ENCODE results near the gene BTBD9. TPM values are rescaled to one million over a fixed set of nuclear protein-coding genes. Genes with fewer than 3 reads are reported as not detected.

The BTBD9 gene
- total RNA-seq, 1 experiment from 2014 or later, result 4.7 TPM

DNA sequence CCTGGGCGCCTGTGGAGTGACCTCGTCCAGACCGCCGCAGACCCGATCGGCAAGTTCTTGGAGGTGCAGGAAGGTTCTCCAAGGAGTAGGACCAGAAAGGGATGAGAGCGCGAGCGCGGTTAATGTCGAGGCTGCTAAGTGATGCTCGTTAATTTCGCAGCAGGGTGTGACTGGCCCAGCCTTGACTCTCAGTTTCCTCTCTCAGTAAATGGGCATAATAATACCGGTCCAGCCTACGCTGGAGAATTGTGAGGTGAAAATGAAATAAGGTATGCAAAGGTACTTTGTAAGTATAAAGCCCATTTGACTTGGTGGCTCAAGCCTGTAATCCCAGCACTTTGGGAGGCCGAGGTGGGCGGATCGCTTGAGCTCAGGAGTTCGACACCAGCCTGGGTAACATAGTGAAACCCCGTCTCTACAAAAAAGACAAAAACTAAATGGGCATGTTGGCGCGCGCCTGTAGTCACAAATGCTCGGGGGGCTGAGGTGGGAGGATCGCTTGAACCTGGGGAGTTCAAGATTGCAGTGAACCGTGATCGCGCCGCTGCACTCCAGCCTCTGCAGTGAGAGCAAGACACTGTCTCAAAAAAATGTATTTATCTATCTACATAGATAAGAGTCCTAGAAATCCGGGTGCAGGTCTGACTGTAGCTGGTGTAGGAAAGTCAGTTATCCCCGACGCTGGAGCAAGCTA is 634 bp upstream of the BTBD9 start:
- Histone ChIP-seq H3K79me2 (ENCODE audit: low read length) (no peaks in the 10 kb centered on the region), H3K27ac (ENCODE audit: low read length) (no peak overlapping the region), H3K4me1 (ENCODE audit: low read length) (peaks cover 18% of the 10 kb centered on the region), H3K4me2 (ENCODE audit: low read depth, low read length, poor library complexity, severe bottlenecking) (peak overlapping the region; percentile 86), H4K20me1 (ENCODE audit: insufficient read depth, low read depth, low read length) (no peaks in the 10 kb centered on the region), H3K36me3 (ENCODE audit: insufficient read depth, low read length) (no peaks in the 10 kb centered on the region), H3K4me3 (ENCODE audit: low read length) (peak overlapping the region; percentile 91), H2AFZ (ENCODE audit: low read length) (peak overlapping the region; percentile 99), H3K9me3 (ENCODE audit: low read length) (no peaks in the 10 kb centered on the region), H3K9me2 (replicated peaks; ENCODE audit: insufficient read depth, low read length) (no peaks in the 10 kb centered on the region), H3K27me3 (ENCODE audit: low read length) (no peaks in the 10 kb centered on the region), H3K9ac (ENCODE audit: low read length) (peak overlapping the region; percentile 80)
- DNase-seq, result no peak

GRCh38 chr6:38638941-38639497 is 710 bp downstream of the BTBD9 start:
- Histone ChIP-seq H3K4me2 (ENCODE audit: low read depth, low read length, poor library complexity, severe bottlenecking) (peak overlapping the region; percentile 86), H2AFZ (ENCODE audit: low read length) (peak overlapping the region; percentile 99), H3K9ac (ENCODE audit: low read length) (peak overlapping the region; percentile 80), H3K4me3 (ENCODE audit: low read length) (peak overlapping the region; percentile 91), H4K20me1 (ENCODE audit: insufficient read depth, low read depth, low read length) (no peaks in the 10 kb centered on the region), H3K27ac (ENCODE audit: low read length) (no peak overlapping the region), H3K79me2 (ENCODE audit: low read length) (no peaks in the 10 kb centered on the region), H3K9me2 (replicated peaks; ENCODE audit: insufficient read depth, low read length) (no peaks in the 10 kb centered on the region), H3K27me3 (ENCODE audit: low read length) (no peaks in the 10 kb centered on the region), H3K4me1 (ENCODE audit: low read length) (peaks cover 18% of the 10 kb centered on the region), H3K9me3 (ENCODE audit: low read length) (no peaks in the 10 kb centered on the region), H3K36me3 (ENCODE audit: insufficient read depth, low read length) (no peaks in the 10 kb centered on the region)
- peak; percentile 63 for DNase-seq

DNA sequence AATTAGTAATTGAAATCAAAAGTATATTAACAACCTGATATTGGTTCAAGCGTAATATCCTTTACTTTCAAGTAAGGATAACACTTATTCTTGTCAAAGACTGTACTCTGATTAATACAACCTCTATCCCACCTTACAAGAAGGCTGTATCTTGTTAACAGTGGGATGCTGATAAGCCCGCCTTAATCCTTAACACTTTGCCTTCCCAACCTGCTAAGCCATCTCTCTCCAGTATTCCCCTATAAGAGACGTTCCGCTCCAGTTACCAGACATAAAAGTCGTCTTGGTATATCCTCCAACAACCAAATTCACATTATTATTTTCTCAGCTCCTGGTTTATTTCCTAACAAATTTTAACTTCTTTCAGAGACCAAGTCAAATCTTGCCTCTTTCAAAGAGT is 2.0 kb downstream of the BTBD9 start:
- H3K27ac ChIP-seq (ENCODE audit: low read length), result no peak overlapping the region
- H3K9ac ChIP-seq (ENCODE audit: low read length), result no peak overlapping the region
- no peaks in the 10 kb centered on the region for H3K36me3 ChIP-seq (ENCODE audit: insufficient read depth, low read length)
- H3K4me2 ChIP-seq (ENCODE audit: low read depth, low read length, poor library complexity, severe bottlenecking), result no peak overlapping the region
- no peaks in the 10 kb centered on the region for H3K79me2 ChIP-seq (ENCODE audit: low read length)
- no peaks in the 10 kb centered on the region for H3K9me2 ChIP-seq (replicated peaks; ENCODE audit: insufficient read depth, low read length)
- H2AFZ ChIP-seq (ENCODE audit: low read length), result no peak overlapping the region
- no peak overlapping the region for H3K4me3 ChIP-seq (ENCODE audit: low read length)
- DNase-seq, result no peak
- peaks cover 18% of the 10 kb centered on the region for H3K4me1 ChIP-seq (ENCODE audit: low read length)
- no peaks in the 10 kb centered on the region for H3K9me3 ChIP-seq (ENCODE audit: low read length)
- H3K27me3 ChIP-seq (ENCODE audit: low read length), result no peaks in the 10 kb centered on the region
- H4K20me1 ChIP-seq (ENCODE audit: insufficient read depth, low read depth, low read length), result no peaks in the 10 kb centered on the region

DNA sequence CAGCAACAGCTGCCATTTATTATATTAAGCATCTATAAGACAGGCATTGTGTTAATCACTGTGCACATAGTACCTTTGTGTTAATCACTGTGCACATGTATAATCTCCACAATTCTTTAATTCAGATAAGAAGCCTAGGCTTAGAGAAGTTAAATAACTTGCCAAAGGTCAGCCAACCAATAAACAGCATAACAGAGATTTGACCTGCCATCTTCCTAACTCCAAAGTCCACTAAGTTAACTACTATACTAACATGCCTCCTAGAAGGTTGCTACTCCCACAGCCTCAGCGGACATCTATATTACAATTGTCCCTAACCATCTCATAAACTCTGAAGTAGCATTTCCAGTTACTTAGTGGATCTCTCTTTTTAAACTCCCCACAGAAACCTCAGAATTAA is 3.7 kb downstream of the BTBD9 start:
- H3K4me3 ChIP-seq (ENCODE audit: low read length), result no peak overlapping the region
- H3K79me2 ChIP-seq (ENCODE audit: low read length), result no peaks in the 10 kb centered on the region
- no peak overlapping the region for H3K4me2 ChIP-seq (ENCODE audit: low read depth, low read length, poor library complexity, severe bottlenecking)
- no peak overlapping the region for H3K9ac ChIP-seq (ENCODE audit: low read length)
- DNase-seq, result no peak
- H3K27me3 ChIP-seq (ENCODE audit: low read length), result no peaks in the 10 kb centered on the region
- no peaks in the 10 kb centered on the region for H3K9me2 ChIP-seq (replicated peaks; ENCODE audit: insufficient read depth, low read length)
- H3K27ac ChIP-seq (ENCODE audit: low read length), result no peak overlapping the region
- no peaks in the 10 kb centered on the region for H3K9me3 ChIP-seq (ENCODE audit: low read length)
- no peaks in the 10 kb centered on the region for H4K20me1 ChIP-seq (ENCODE audit: insufficient read depth, low read depth, low read length)
- H2AFZ ChIP-seq (ENCODE audit: low read length), result no peak overlapping the region
- H3K36me3 ChIP-seq (ENCODE audit: insufficient read depth, low read length), result no peaks in the 10 kb centered on the region
- H3K4me1 ChIP-seq (ENCODE audit: low read length), result peaks cover 13% of the 10 kb centered on the region

DNA sequence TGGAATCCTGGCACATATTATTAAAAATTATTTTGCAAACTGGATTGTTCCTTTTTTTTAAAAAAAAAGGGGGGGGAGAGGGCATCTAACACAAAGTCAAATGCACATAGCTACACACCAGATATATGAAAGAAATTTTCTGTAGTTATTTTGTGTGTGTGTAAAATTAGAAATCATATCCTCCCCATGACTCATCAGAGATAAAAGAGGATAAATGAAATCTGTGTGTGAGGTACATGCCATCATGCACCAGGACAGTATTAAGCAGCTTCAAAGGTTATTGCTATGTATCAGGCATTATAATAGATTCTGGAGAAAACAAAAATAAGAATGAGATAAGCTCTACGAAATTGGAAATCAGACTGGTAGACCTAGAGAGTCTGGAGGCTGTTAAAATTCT is 5.2 kb downstream of the BTBD9 start:
- Histone ChIP-seq H3K9ac (ENCODE audit: low read length) (no peak overlapping the region), H2AFZ (ENCODE audit: low read length) (no peak overlapping the region), H3K9me3 (ENCODE audit: low read length) (no peaks in the 10 kb centered on the region), H3K4me3 (ENCODE audit: low read length) (no peak overlapping the region), H3K4me1 (ENCODE audit: low read length) (peaks cover 8% of the 10 kb centered on the region), H4K20me1 (ENCODE audit: insufficient read depth, low read depth, low read length) (no peaks in the 10 kb centered on the region), H3K27ac (ENCODE audit: low read length) (no peak overlapping the region), H3K9me2 (replicated peaks; ENCODE audit: insufficient read depth, low read length) (no peaks in the 10 kb centered on the region), H3K27me3 (ENCODE audit: low read length) (no peaks in the 10 kb centered on the region), H3K79me2 (ENCODE audit: low read length) (no peaks in the 10 kb centered on the region), H3K4me2 (ENCODE audit: low read depth, low read length, poor library complexity, severe bottlenecking) (no peak overlapping the region), H3K36me3 (ENCODE audit: insufficient read depth, low read length) (no peaks in the 10 kb centered on the region)
- DNase-seq, result no peak

GRCh38 chr6:38632490-38632889 is 7.2 kb downstream of the BTBD9 start:
- no peaks in the 10 kb centered on the region for H3K36me3 ChIP-seq (ENCODE audit: insufficient read depth, low read length)
- no peaks in the 10 kb centered on the region for H3K79me2 ChIP-seq (ENCODE audit: low read length)
- H3K27me3 ChIP-seq (ENCODE audit: low read length), result no peaks in the 10 kb centered on the region
- H3K4me2 ChIP-seq (ENCODE audit: low read depth, low read length, poor library complexity, severe bottlenecking), result no peak overlapping the region
- no peaks in the 10 kb centered on the region for H3K4me1 ChIP-seq (ENCODE audit: low read length)
- H3K4me3 ChIP-seq (ENCODE audit: low read length), result no peak overlapping the region
- H3K27ac ChIP-seq (ENCODE audit: low read length), result no peak overlapping the region
- no peaks in the 10 kb centered on the region for H3K9me3 ChIP-seq (ENCODE audit: low read length)
- no peak for DNase-seq
- H4K20me1 ChIP-seq (ENCODE audit: insufficient read depth, low read depth, low read length), result no peaks in the 10 kb centered on the region
- H2AFZ ChIP-seq (ENCODE audit: low read length), result no peak overlapping the region
- H3K9me2 ChIP-seq (replicated peaks; ENCODE audit: insufficient read depth, low read length), result no peaks in the 10 kb centered on the region
- H3K9ac ChIP-seq (ENCODE audit: low read length), result no peak overlapping the region

DNA sequence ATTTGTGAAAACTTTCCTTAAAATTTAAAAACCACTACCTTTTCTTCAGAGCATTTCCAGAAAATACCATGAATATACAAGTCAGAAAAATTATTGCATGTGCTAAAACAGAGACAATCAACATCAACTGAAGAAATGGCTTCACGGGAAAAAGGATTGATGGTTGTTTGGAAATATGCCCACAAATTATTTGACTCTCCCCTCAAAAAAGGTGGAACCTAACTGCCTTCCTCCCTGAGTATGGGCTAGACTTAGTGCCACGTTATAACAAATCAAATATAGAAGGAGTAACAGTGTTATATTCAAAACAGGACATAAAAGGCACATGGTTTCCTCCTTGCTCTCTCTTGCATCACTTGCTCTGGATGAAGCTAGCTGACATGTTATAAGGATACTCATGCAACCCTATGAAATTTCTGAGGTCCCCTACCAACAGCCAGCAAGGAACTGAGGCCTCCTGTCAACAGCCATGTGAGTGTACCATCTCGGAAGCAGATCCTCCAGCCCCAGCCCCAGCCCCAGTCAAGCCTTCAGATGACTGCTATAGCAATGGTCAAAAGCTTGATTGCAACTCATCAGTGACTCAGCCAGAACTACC is 8.4 kb downstream of the BTBD9 start:
- Histone ChIP-seq H3K36me3 (ENCODE audit: insufficient read depth, low read length) (no peaks in the 10 kb centered on the region), H3K4me1 (ENCODE audit: low read length) (no peaks in the 10 kb centered on the region), H3K9ac (ENCODE audit: low read length) (no peak overlapping the region), H3K4me3 (ENCODE audit: low read length) (no peak overlapping the region), H3K27ac (ENCODE audit: low read length) (no peak overlapping the region), H3K27me3 (ENCODE audit: low read length) (no peaks in the 10 kb centered on the region), H3K9me2 (replicated peaks; ENCODE audit: insufficient read depth, low read length) (no peaks in the 10 kb centered on the region), H4K20me1 (ENCODE audit: insufficient read depth, low read depth, low read length) (peaks cover 9% of the 10 kb centered on the region; the same call in 1 of the 2 replicates), H2AFZ (ENCODE audit: low read length) (no peak overlapping the region), H3K79me2 (ENCODE audit: low read length) (no peaks in the 10 kb centered on the region), H3K9me3 (ENCODE audit: low read length) (no peaks in the 10 kb centered on the region), H3K4me2 (ENCODE audit: low read depth, low read length, poor library complexity, severe bottlenecking) (no peak overlapping the region)
- no peak for DNase-seq

- Histone ChIP-seq H3K27ac (ENCODE audit: low read length) (no peak overlapping the region), H3K9me2 (replicated peaks; ENCODE audit: insufficient read depth, low read length) (no peaks in the 10 kb centered on the region), H3K36me3 (ENCODE audit: insufficient read depth, low read length) (no peaks in the 10 kb centered on the region), H2AFZ (ENCODE audit: low read length) (no peak overlapping the region), H3K4me1 (ENCODE audit: low read length) (no peaks in the 10 kb centered on the region), H3K9ac (ENCODE audit: low read length) (no peak overlapping the region), H3K4me2 (ENCODE audit: low read depth, low read length, poor library complexity, severe bottlenecking) (no peak overlapping the region), H3K4me3 (ENCODE audit: low read length) (no peak overlapping the region), H3K9me3 (ENCODE audit: low read length) (no peaks in the 10 kb centered on the region), H4K20me1 (ENCODE audit: insufficient read depth, low read depth, low read length) (peaks cover 14% of the 10 kb centered on the region; the same call in 1 of the 2 replicates), H3K27me3 (ENCODE audit: low read length) (no peaks in the 10 kb centered on the region), H3K79me2 (ENCODE audit: low read length) (no peaks in the 10 kb centered on the region)
- DNase-seq, result no peak
These were observed 14.5 kb downstream of the BTBD9 start for GRCh38 chr6:38625217-38625616.

Measured in Karpas-422 (cell line).